ENCODE results near the gene CMC1. TPM values are rescaled to one million over a fixed set of nuclear protein-coding genes. Genes with fewer than 3 reads are reported as not detected.

Gene CMC1
- total RNA-seq, 1 experiment from 2014 or later: 16.5 TPM

GRCh38 chr3:28267984-28268849 is 26.8 kb downstream of the CMC1 start:
- H3T11ph ChIP-seq (ENCODE audit: low read length): no peak overlapping the region
- H2AFZ ChIP-seq (ENCODE audit: low read length): no peak overlapping the region
- H3K27ac ChIP-seq (ENCODE audit: insufficient read length, low read depth, low read length): no peak overlapping the region

More at GRCh38 chr3:28267984-28268849, 26.8 kb downstream of the CMC1 start:
- Histone ChIP-seq H2BK12ac (ENCODE audit: insufficient read length, low read depth, low read length) (no peak overlapping the region), H3K4ac (ENCODE audit: low read depth, low read length) (no peak overlapping the region), H3K4me1 (ENCODE audit: insufficient read depth, low read length) (no peaks in the 10 kb centered on the region), H3K9ac (ENCODE audit: extremely low read depth, insufficient read length, low read length) (no peak overlapping the region), H3K27me3 (ENCODE audit: insufficient read depth, low read length) (no peaks in the 10 kb centered on the region), H4K5ac (ENCODE audit: insufficient read length, low read depth, low read length) (no peak overlapping the region), H2BK120ac (ENCODE audit: low read depth, low read length, poor library complexity, severe bottlenecking) (no peak overlapping the region), H4K20me1 (ENCODE audit: control insufficient read depth, insufficient read depth, insufficient read length) (no peaks in the 10 kb centered on the region), H3K9me3 (ENCODE audit: control insufficient read depth, low read depth, low read length) (no peaks in the 10 kb centered on the region), H3K18ac (ENCODE audit: insufficient read length, low read depth, low read length) (no peak overlapping the region), H3K79me2 (ENCODE audit: insufficient read depth, low read length) (no peaks in the 10 kb centered on the region), H4K8ac (replicated peaks; ENCODE audit: insufficient read length, low read depth, low read length) (no peak overlapping the region), H3K4me2 (ENCODE audit: insufficient read depth, insufficient read length, low read length) (no peak overlapping the region), H2BK20ac (ENCODE audit: low read depth, low read length, poor library complexity, severe bottlenecking) (no peak overlapping the region), H2AK5ac (ENCODE audit: insufficient read length, low read length) (no peak overlapping the region), H3K79me1 (ENCODE audit: insufficient read depth, low read depth, low read length, poor library complexity, severe bottlenecking) (no peaks in the 10 kb centered on the region), H4K91ac (ENCODE audit: insufficient read length, low read depth, low read length) (no peak overlapping the region), H3K56ac (ENCODE audit: insufficient read length, low read depth, low read length) (no peak overlapping the region), H2BK5ac (ENCODE audit: insufficient read length, low read length) (no peak overlapping the region), H2BK15ac (ENCODE audit: low read depth, low read length) (no peak overlapping the region), H3K23ac (ENCODE audit: insufficient read length, low read depth, low read length) (no peak overlapping the region), H3K14ac (ENCODE audit: insufficient read depth, low read length) (no peak overlapping the region), H3K23me2 (ENCODE audit: insufficient read length, low read depth, low read length, poor library complexity, severe bottlenecking) (no peaks in the 10 kb centered on the region)
- H3K36me3 Mint-ChIP-seq (ENCODE audit: insufficient read depth in 1 of 3, low read depth in 3 of 3): peaks cover 34 to 40% (median 37%) of the 10 kb centered on the region in 3 experiments
- H3K27me3 Mint-ChIP-seq (ENCODE audit: low read depth): no peaks in the 10 kb centered on the region
- no CpG with 5 or more reads among the region's 5 CpGs for WGBS (ENCODE audit: extremely low coverage, insufficient read length, low lambda C conversion rate)
- peaks cover 18 to 19% of the 10 kb centered on the region in 2 experiments for H3K9me3 Mint-ChIP-seq
- H3K4me1 Mint-ChIP-seq: no peaks in the 10 kb centered on the region
- no peak for TF ChIP-seq CTCF (conservative IDR thresholded peaks at IDR 0.05)
- H3K27ac Mint-ChIP-seq: no peak overlapping the region
- no peak for DNase-seq
- H3K4me3 Mint-ChIP-seq: no peak overlapping the region

Data from H9 (cell line).